ENCODE results near the gene COL8A1. TPM values are rescaled to one million over a fixed set of nuclear protein-coding genes. Genes with fewer than 3 reads are reported as not detected.
A peak's percentile ranks its signal among the peaks of the same experiment; 100 is the strongest.

The COL8A1 gene
- total RNA-seq, 4 donors from 2014 or later: 31.5 to 139 (median 71.4) TPM

DNA sequence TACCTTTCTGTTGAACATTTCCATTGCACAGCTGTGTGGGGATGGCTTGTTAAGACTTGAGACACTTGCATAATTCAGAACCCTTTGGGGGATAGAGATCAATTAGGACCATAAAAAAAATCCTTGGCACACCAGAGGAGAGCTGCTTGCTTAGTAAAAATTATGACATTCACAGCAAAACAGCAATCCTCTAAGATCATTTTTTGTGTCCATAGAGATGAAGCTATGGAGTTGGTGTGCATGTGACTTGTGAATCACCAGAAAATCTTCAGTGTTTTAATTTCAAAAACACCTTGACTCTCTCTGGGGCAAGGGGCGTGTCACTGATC lies 7.7 kb downstream of the COL8A1 start:
- Histone ChIP-seq H3K4me3 (peak overlapping the region in 3 of 4 donors; percentile 20 to 30 (median 26)), H3K27ac (replicated peaks in 1 of 4) (peak overlapping the region; percentile 73 to 92 (median 82)), H3K36me3 (no peaks in the 10 kb centered on the region), H3K27me3 (no peaks in the 10 kb centered on the region), H3K4me1 (peaks cover 9 to 89% (median 71%) of the 10 kb centered on the region in 4 donors), H3K9me3 (no peaks in the 10 kb centered on the region)
- intact Hi-C loops (cut with DNase I): no loop called here
- TF ChIP-seq EP300 (IDR thresholded peaks at IDR 0.05): no peak
- TF ChIP-seq POLR2A (IDR thresholded peaks at IDR 0.05; ENCODE audit: low read depth): no peak
- 58% methylated on average over 1 of the region's 1 CpG for WGBS
- no peak for DNase-seq (ENCODE audit: extremely low spot score)

DNA sequence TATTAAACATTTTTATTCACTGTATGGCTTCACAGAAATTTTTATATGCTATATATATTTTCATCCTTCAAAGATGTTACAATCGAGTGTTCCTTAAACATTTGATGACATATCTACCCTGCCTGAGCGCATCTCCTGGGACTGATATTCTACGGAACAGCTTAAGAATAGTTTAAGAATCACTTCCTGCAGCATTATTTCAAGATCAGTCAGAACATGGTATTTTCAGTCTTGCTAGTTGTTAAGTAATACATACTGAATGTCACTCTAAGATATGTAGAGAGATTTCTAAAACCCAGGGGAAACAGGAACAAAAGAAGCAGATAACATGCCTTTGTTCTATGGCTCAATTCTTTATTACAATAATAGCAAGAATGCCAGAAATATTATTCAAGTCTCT lies 8.7 kb downstream of the COL8A1 start:
- H3K9me3 ChIP-seq: no peaks in the 10 kb centered on the region
- DNase-seq (ENCODE audit: extremely low spot score): no peak
- H3K36me3 ChIP-seq: no peaks in the 10 kb centered on the region
- no peaks in the 10 kb centered on the region for H3K27me3 ChIP-seq
- 78% methylated on average over 3 of the region's 3 CpGs for WGBS
- TF ChIP-seq POLR2A (IDR thresholded peaks at IDR 0.05; ENCODE audit: low read depth): no peak
- TF ChIP-seq POLR2AphosphoS5 (IDR thresholded peaks at IDR 0.05): no peak
- no peak for TF ChIP-seq EP300 (IDR thresholded peaks at IDR 0.05)
- TF ChIP-seq, protein P1, sequence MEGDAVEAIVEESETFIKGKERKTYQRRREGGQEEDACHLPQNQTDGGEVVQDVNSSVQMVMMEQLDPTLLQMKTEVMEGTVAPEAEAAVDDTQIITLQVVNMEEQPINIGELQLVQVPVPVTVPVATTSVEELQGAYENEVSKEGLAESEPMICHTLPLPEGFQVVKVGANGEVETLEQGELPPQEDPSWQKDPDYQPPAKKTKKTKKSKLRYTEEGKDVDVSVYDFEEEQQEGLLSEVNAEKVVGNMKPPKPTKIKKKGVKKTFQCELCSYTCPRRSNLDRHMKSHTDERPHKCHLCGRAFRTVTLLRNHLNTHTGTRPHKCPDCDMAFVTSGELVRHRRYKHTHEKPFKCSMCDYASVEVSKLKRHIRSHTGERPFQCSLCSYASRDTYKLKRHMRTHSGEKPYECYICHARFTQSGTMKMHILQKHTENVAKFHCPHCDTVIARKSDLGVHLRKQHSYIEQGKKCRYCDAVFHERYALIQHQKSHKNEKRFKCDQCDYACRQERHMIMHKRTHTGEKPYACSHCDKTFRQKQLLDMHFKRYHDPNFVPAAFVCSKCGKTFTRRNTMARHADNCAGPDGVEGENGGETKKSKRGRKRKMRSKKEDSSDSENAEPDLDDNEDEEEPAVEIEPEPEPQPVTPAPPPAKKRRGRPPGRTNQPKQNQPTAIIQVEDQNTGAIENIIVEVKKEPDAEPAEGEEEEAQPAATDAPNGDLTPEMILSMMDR (IDR thresholded peaks at IDR 0.05): no peak
- H3K27ac ChIP-seq (replicated peaks in 1 of 4): peak overlapping the region; percentile 73 to 92 (median 82)
- H3K4me3 ChIP-seq: no peak overlapping the region
- intact Hi-C loops (cut with DNase I): no loop called here
- peaks cover 12 to 90% (median 74%) of the 10 kb centered on the region in 4 donors for H3K4me1 ChIP-seq

DNA sequence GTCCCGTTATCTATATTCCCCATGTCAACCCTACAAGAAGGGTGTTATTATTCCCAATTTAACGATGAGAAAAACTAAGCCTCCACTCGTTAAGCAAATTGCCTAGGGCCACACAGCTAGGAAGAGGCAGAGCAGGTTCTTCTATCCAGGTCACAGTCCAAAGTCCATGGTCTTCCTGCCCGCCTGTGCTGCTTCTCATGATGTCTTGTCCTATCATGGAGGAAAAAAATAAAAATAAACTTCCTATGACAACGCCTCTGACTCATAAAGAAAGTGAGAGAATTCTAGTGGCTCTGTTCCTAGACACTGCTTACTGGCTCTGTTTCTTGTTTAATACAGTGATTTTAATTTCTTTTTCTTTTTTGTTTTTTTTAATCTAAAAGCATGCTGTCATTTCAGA lies 9.7 kb downstream of the COL8A1 start:
- no peak for DNase-seq (ENCODE audit: extremely low spot score)
- no peaks in the 10 kb centered on the region for H3K27me3 ChIP-seq
- WGBS: 53% methylated on average over 5 of the region's 5 CpGs
- peak overlapping the region; percentile 73 to 92 (median 82) for H3K27ac ChIP-seq (replicated peaks in 1 of 4)
- H3K9me3 ChIP-seq: no peaks in the 10 kb centered on the region
- TF ChIP-seq, protein P1 (IDR thresholded peaks at IDR 0.05): no peak
- TF ChIP-seq POLR2A (IDR thresholded peaks at IDR 0.05; ENCODE audit: low read depth) (no peak), POLR2AphosphoS5 (IDR thresholded peaks at IDR 0.05) (no peak), EP300 (IDR thresholded peaks at IDR 0.05) (no peak)
- H3K4me1 ChIP-seq: peaks cover 12 to 93% (median 82%) of the 10 kb centered on the region in 4 donors
- intact Hi-C loops (cut with DNase I): no loop called here
- no peaks in the 10 kb centered on the region for H3K36me3 ChIP-seq
- no peak overlapping the region for H3K4me3 ChIP-seq

DNA sequence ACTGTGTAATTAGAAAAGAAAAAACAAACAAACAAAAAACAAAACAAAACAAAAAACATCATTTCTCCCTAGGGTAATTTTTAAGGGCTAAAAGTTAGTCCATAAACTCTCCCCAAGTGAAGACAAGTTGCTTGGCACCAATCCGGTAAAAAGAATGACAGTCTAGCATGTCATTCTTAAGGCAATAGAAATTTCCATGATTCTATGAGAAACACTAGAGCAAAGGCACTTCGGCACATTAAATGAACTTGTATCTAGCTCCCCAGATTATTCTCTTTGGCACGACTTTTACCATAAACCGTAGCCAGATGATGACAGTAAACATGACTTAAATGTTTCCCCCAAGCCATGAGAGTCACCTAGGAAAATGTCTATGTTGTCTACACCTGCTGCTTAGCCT lies 10.1 kb downstream of the COL8A1 start:
- Histone ChIP-seq H3K27ac (replicated peaks in 1 of 4) (peak overlapping the region; percentile 73 to 92 (median 82)), H3K27me3 (no peaks in the 10 kb centered on the region), H3K4me1 (peaks cover 12 to 95% (median 84%) of the 10 kb centered on the region in 4 donors), H3K9me3 (no peaks in the 10 kb centered on the region), H3K4me3 (no peak overlapping the region), H3K36me3 (no peaks in the 10 kb centered on the region)
- TF ChIP-seq, protein P1 (IDR thresholded peaks at IDR 0.05): no peak
- TF ChIP-seq POLR2A (IDR thresholded peaks at IDR 0.05; ENCODE audit: low read depth): no peak
- no peak for TF ChIP-seq POLR2AphosphoS5 (IDR thresholded peaks at IDR 0.05)
- no peak for TF ChIP-seq EP300 (IDR thresholded peaks at IDR 0.05)
- intact Hi-C loops (cut with DNase I): no loop called here
- no peak for DNase-seq (ENCODE audit: extremely low spot score)
- WGBS: 53% methylated on average over 4 of the region's 4 CpGs

DNA sequence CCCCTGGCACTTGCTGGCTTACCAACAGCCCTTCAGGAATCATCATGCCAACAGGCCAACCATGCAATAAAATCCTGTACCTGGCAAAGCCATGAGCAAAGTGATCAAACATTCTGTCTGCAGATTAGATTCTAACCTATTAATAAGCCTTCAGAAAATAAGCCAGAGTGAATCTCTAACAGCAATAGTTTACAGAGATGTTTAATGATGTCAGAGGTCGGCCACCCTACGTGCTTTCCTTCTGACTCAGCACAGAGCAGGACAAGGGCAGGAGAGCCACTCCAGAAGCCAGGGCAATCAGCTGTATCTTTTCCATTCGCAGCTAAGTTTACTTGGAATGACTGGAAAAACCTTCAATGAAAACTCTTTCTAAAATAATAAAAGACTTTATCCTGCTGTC lies 13.1 kb downstream of the COL8A1 start:
- Histone ChIP-seq H3K9me3 (no peaks in the 10 kb centered on the region), H3K27me3 (no peaks in the 10 kb centered on the region), H3K4me3 (no peak overlapping the region), H3K27ac (replicated peaks in 1 of 4) (peak overlapping the region; percentile 47 to 67 (median 50)), H3K4me1 (peaks cover 9 to 73% (median 62%) of the 10 kb centered on the region in 4 donors), H3K36me3 (no peaks in the 10 kb centered on the region)
- intact Hi-C loops (cut with DNase I): no loop called here
- no peak for DNase-seq (ENCODE audit: extremely low spot score)
- TF ChIP-seq POLR2A (IDR thresholded peaks at IDR 0.05; ENCODE audit: low read depth): no peak
- TF ChIP-seq POLR2AphosphoS5 (IDR thresholded peaks at IDR 0.05): peak; percentile 33 to 45
- TF ChIP-seq EP300 (IDR thresholded peaks at IDR 0.05): no peak
- TF ChIP-seq, protein P1 (IDR thresholded peaks at IDR 0.05): no peak
- 50% methylated on average over 3 of the region's 3 CpGs for WGBS

All from esophagus muscularis mucosa (tissue), 4 donors.